Neutrophil (primary cell): ENCODE measurements around the gene MATN4.

Source experiments
- H3K27ac ChIP-seq: fragments of 200-600 bp; sonication (generic); 2 replicates; pipeline ENCODE4 v1.5.1; 2016; ENCODE audit warnings: mild to moderate bottlenecking, moderate library complexity
- H3K27me3 ChIP-seq: fragments of 200-600 bp; sonication (generic); 2 replicates; pipeline ENCODE4 v1.6.0; 2016; ENCODE audit warnings: mild to moderate bottlenecking
- H3K36me3 ChIP-seq: fragments of 200-600 bp; sonication (generic); 2 replicates; pipeline ENCODE4 v1.5.1; 2017
- H3K4me1 ChIP-seq, 2 experiments: fragments of 200-600 bp in 1 of 2; sonication (generic) in 1 of 2; 1 replicate in 1 of 2; 2 replicates in 1 of 2; pipeline versions ENCODE4 v1.5.1 to v1.6.1; 2013 to 2016; ENCODE audit warnings: low read depth in 1 of 2, low read length in 1 of 2, mild to moderate bottlenecking in 1 of 2, moderate library complexity in 1 of 2; ENCODE audit not compliant: control insufficient read depth in 1 of 2, insufficient read depth in 1 of 2
- H3K4me3 ChIP-seq, 2 experiments: fragments of 200-600 bp in 1 of 2; sonication (generic) in 1 of 2; 1 replicate in 1 of 2; 2 replicates in 1 of 2; pipeline ENCODE4 v1.5.1; 2013 to 2016; ENCODE audit warnings: low read depth in 1 of 2, low read length in 1 of 2, mild to moderate bottlenecking in 1 of 2, moderate library complexity in 1 of 2
- H3K9me3 ChIP-seq: fragments of 200-600 bp; sonication (generic); 2 replicates; pipeline ENCODE4 v1.5.1; 2016
- CTCF ChIP-seq: fragments of 200-600 bp; sonication (generic); IDR thresholded peaks from 2 replicates; pipeline ENCODE4 v1.5.1; 2016; ENCODE audit warnings: antibody characterized with exemption

MATN4 gene

GRCh38 chr20:45290677-45291355 lies 17.3 kb downstream of the MATN4 start:
- no peak overlapping the region for H3K4me3 ChIP-seq
- H3K27me3 ChIP-seq, result peaks cover 28% of the 10 kb centered on the region
- no peaks in the 10 kb centered on the region for H3K36me3 ChIP-seq
- no peak overlapping the region for H3K27ac ChIP-seq
- peaks cover 15 to 26% of the 10 kb centered on the region in 2 experiments for H3K4me1 ChIP-seq
- no peaks in the 10 kb centered on the region for H3K9me3 ChIP-seq
- TF ChIP-seq CTCF, result peak; percentile 79

DNA sequence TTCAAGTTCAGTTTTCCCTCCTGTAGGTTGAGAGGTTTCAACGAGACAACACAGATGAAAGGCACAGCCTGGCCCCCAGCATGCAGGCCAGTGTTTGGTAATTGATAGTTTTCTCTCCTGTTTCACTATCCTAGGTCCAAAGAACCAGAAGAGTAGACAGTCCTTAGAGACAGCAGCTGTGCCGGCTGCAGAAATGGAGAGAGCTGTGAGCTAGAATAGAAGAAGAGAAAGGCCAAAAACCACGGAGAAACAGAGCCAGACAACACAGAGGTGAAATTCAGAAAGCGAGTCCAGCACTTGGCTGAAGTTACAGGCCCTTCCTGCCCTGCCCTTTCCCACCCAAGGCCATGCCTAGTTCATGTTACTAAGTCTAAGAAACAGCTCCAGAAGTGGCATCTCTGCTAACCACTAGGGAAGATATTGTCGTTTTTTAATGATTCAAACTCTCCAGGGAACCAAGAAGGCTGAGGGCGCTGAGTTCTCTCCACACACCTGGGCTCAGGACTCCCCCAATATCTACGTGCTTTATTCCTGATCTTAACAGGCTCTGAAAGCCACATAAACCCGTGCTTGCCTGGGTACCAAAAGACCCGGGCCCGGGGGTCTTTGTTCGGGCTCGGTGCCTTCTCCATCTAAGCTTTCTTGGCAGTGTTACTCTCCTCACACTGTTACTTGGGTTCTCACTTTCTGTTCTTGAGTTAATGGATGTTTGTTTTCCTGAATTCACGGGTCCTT lies 18.0 kb downstream of the MATN4 start:
- H3K4me3 ChIP-seq, result no peak overlapping the region
- TF ChIP-seq CTCF, result no peak
- peaks cover 26% of the 10 kb centered on the region for H3K27me3 ChIP-seq
- no peaks in the 10 kb centered on the region for H3K9me3 ChIP-seq
- no peak overlapping the region for H3K27ac ChIP-seq
- H3K4me1 ChIP-seq, result peaks cover 15 to 26% of the 10 kb centered on the region in 2 experiments
- no peaks in the 10 kb centered on the region for H3K36me3 ChIP-seq

DNA sequence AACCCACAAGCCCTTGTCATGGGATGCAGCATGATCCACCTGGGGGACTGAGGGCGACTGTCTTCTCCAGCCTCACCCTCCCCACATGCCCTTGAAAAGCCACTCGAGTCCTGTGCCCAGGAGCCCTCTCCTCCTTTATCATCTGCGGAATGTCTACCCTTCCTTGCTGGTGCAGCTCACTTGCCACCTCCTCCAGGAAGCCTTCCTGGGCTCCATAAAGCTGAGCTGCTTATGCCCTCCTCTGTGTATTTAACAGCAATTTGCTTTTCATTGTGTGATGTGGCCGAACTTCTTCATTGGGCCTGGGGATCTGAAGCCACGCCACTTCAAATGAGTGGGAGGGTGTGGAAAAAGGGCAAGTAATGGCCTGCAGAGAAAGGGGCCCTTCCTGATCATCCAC lies 19.2 kb downstream of the MATN4 start:
- H3K9me3 ChIP-seq, result no peaks in the 10 kb centered on the region
- peaks cover 14% of the 10 kb centered on the region for H3K27me3 ChIP-seq
- H3K4me1 ChIP-seq, result peaks cover 15 to 22% of the 10 kb centered on the region in 2 experiments
- no peak overlapping the region for H3K27ac ChIP-seq
- no peak overlapping the region for H3K4me3 ChIP-seq
- no peak for TF ChIP-seq CTCF
- H3K36me3 ChIP-seq, result no peaks in the 10 kb centered on the region

DNA sequence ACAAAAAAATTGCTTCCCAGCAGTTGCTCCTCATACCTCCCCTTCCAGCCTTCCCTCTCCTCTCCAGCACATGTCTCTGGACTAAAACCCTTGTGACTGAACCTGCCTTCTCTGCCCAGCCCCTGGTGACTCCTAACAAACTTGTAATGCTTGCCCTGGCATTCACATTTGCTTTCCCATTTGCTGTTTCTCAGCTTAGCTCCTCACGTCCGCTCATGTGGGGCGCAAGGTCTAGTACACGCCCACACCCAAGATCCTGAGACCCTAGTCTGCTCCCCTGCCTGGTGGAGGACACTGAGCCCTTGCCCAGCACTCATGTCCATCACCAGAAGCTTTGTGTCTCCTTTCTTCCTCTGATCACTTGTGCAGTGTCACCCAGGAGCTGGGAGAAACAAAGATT lies 19.7 kb downstream of the MATN4 start:
- no peak overlapping the region for H3K4me3 ChIP-seq
- no peaks in the 10 kb centered on the region for H3K36me3 ChIP-seq
- no peaks in the 10 kb centered on the region for H3K9me3 ChIP-seq
- no peak overlapping the region for H3K27ac ChIP-seq
- H3K4me1 ChIP-seq, result peaks cover 14 to 17% of the 10 kb centered on the region in 2 experiments
- peaks cover 12% of the 10 kb centered on the region for H3K27me3 ChIP-seq
- TF ChIP-seq CTCF, result no peak

DNA sequence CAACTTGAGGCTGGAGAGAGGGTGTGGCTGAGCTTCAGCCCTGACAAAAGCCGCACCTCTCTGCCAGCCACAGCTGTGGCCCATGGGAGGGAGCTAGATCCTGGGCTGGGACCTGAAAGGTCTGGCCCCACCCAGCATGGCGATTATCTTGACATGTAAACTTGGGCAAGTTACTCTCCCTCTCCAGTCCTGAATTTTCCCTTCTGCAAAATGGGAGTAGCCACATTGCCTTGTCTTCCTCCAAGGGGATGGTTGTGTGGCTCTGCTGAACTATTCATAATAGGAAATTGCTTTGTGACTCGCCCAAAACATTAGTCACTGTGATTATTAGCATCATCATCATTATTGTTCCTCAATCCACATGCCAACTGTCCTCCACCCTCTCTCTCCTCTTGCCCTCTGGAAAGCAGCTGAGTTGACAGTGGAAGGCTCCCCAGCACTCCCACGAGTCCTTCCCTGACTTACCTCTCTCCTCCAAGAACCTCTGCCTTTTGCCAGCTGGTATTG lies 24.5 kb downstream of the MATN4 start:
- Histone ChIP-seq H3K9me3 (no peaks in the 10 kb centered on the region), H3K27me3 (no peaks in the 10 kb centered on the region), H3K4me3 (no peak overlapping the region), H3K36me3 (no peaks in the 10 kb centered on the region), H3K4me1 (no peaks in the 10 kb centered on the region), H3K27ac (no peak overlapping the region)
- TF ChIP-seq CTCF, result no peak
